ENCODE data around the gene SERINC3. TPM values are rescaled to one million over a fixed set of nuclear protein-coding genes. Genes with fewer than 3 reads are reported as not detected.
A peak's percentile ranks its signal among the peaks of the same experiment; 100 is the strongest.

The SERINC3 gene
- total and polyA plus RNA-seq, 2 of the 8 experiments (the other 6 are each of a cell fraction or from before 2014, with no cell fraction given) = 47.2 to 66.0 TPM

GRCh38 chr20:44528309-44528708 lies 6.4 kb upstream of the SERINC3 start:
- H3K23me2 ChIP-seq (ENCODE audit: low read depth, low read length) = peaks cover 6% of the 10 kb centered on the region; the same call in 1 of the 2 replicates
- DNase-seq (ENCODE audit: low read depth in 1 of 2, low spot score in 2 of 2) (no peak), FAIRE-seq (no peak)
- H2BK15ac ChIP-seq (ENCODE audit: low read length) = 0 out of 2 replicates have a peak overlapping the region, but pooled peaks have one; percentile 61
- no peaks in the 10 kb centered on the region; a peak in 1 of 4 replicates for H3K9me3 ChIP-seq (ENCODE audit: insufficient read depth in 2 of 2, low read depth in 1 of 2, low read length in 1 of 2)
- CTCF ChIA-PET (ENCODE audit: partially characterized antibody) = interaction anchor here (1.0 kb wide), 1 partner anchor 10 kb away, joined by 3 read pairs; no protein-coding TSS in a partner anchor
- no peak overlapping the region for H2BK120ac ChIP-seq (replicated peaks; ENCODE audit: low read depth, low read length)
- H3K9ac ChIP-seq (replicated peaks in 1 of 4; ENCODE audit: extremely low read depth in 1 of 4, low read depth in 3 of 4, low read length in 3 of 4) = no peak overlapping the region
- H3K36me3 ChIP-seq (ENCODE audit: control insufficient read depth in 2 of 4, insufficient read depth in 4 of 4, low read length in 3 of 4) = no peaks in the 10 kb centered on the region
- no peak overlapping the region for H3K4me2 ChIP-seq (ENCODE audit: insufficient read depth in 1 of 2, low read depth in 2 of 2, low read length in 2 of 2)
- H2AK5ac ChIP-seq (ENCODE audit: low read depth, low read length) = 0 out of 2 replicates have a peak overlapping the region, but pooled peaks have one; percentile 13
- H4K91ac ChIP-seq (replicated peaks; ENCODE audit: insufficient read length, low read length) = no peak overlapping the region
- H2BK5ac ChIP-seq (ENCODE audit: low read depth, low read length) = no peak overlapping the region
- H4K20me1 ChIP-seq (replicated peaks in 1 of 2; ENCODE audit: control insufficient read depth in 1 of 2, insufficient read depth in 2 of 2, low read length in 2 of 2) = no peaks in the 10 kb centered on the region
- POLR2A ChIA-PET (ENCODE audit: partially characterized antibody) = no interaction called here
- H3K79me2 ChIP-seq (ENCODE audit: control insufficient read depth in 1 of 2, insufficient read depth in 2 of 2, low read length in 2 of 2) = no peaks in the 10 kb centered on the region
- no peak overlapping the region for H4K8ac ChIP-seq (ENCODE audit: extremely low read depth, insufficient read depth, low read length)
- no peaks in the 10 kb centered on the region; the same call in 1 of the 2 replicates for H3K79me1 ChIP-seq (ENCODE audit: low read depth, low read length)
- H3K4ac ChIP-seq (replicated peaks; ENCODE audit: insufficient read length, low read depth, low read length) = no peak overlapping the region
- H3K18ac ChIP-seq (ENCODE audit: extremely low read depth, low read length) = no peak overlapping the region
- H3K27me3 ChIP-seq (replicated peaks in 1 of 4; ENCODE audit: control insufficient read depth in 3 of 4, extremely low read depth in 1 of 4, insufficient read depth in 3 of 4, low read length in 3 of 4) = no peaks in the 10 kb centered on the region
- TF ChIP-seq CHD2 (IDR thresholded peaks at IDR 0.05; ENCODE audit: low read length) = no peak
- no peak for TF ChIP-seq RAD21 (IDR thresholded peaks at IDR 0.05 in 1 of 2, conservative IDR thresholded peaks at IDR 0.05 in 1 of 2; ENCODE audit: low read depth in 2 of 2, low read length in 2 of 2)
- TF ChIP-seq CTBP2 (IDR thresholded peaks at IDR 0.05; ENCODE audit: borderline replicate concordance, insufficient read depth, insufficient read length, low read length) = no peak
- no peak for TF ChIP-seq SIX5 (IDR thresholded peaks at IDR 0.05; ENCODE audit: low read depth, low read length)
- no peak for TF ChIP-seq POU5F1 (IDR thresholded peaks at IDR 0.05; ENCODE audit: low read depth, low read length)
- no peak for TF ChIP-seq SUZ12 (IDR thresholded peaks at IDR 0.05; ENCODE audit: low read length)
- TF ChIP-seq SAP30 (IDR thresholded peaks at IDR 0.05; ENCODE audit: insufficient read depth, insufficient replicate concordance, low read length) = no peak
- no peak for TF ChIP-seq EGR1 (IDR thresholded peaks at IDR 0.05; ENCODE audit: borderline replicate concordance, low read depth, low read length)
- no peak for TF ChIP-seq MAFK (IDR thresholded peaks at IDR 0.05; ENCODE audit: low read depth, low read length)
- no peak for TF ChIP-seq PHF8 (conservative IDR thresholded peaks at IDR 0.05; ENCODE audit: low read depth, low read length)
- no peak for TF ChIP-seq BRCA1 (IDR thresholded peaks at IDR 0.05; ENCODE audit: low read depth, low read length)
- no peak for TF ChIP-seq TAF7 (optimal IDR thresholded peaks at IDR 0.05; ENCODE audit: borderline replicate concordance, low read depth, low read length)
- peak overlapping the region; percentile 17; the same call in 1 of the 2 replicates for H2BK12ac ChIP-seq (ENCODE audit: low read depth, low read length)
- no peak overlapping the region for H3K56ac ChIP-seq (replicated peaks; ENCODE audit: insufficient read length, low read depth, low read length)
- H3K4me1 ChIP-seq (replicated peaks in 1 of 4; ENCODE audit: control insufficient read depth in 3 of 4, insufficient read depth in 4 of 4, low read length in 3 of 4) = peaks cover 0 to 10% (median 4%) of the 10 kb centered on the region in 4 experiments; a peak in 3 of 7 replicates
- no peak overlapping the region for H2AFZ ChIP-seq (ENCODE audit: low read length)
- no peak overlapping the region for H3K27ac ChIP-seq (ENCODE audit: low read depth, low read length)
- H2BK20ac ChIP-seq (ENCODE audit: low read length) = no peak overlapping the region
- H3K23ac ChIP-seq (ENCODE audit: insufficient read length) = no peak overlapping the region
- 79% methylated on average over 6 of the region's 6 CpGs; no CpG with 5 or more reads in 1 of the 2 experiments for WGBS, 2 experiments (ENCODE audit: extremely low coverage in 1 of 2, insufficient coverage in 1 of 2, insufficient read length in 1 of 2, insufficient replicate concordance in 2 of 2, low coverage in 1 of 2, low lambda C conversion rate in 2 of 2, missing lambda C conversion rate in 1 of 2)
- no peak overlapping the region for H3K4me3 ChIP-seq (ENCODE audit: extremely low read depth in 1 of 4, insufficient read depth in 2 of 4, low read depth in 3 of 4, low read length in 4 of 4)
- H3K14ac ChIP-seq (ENCODE audit: insufficient read length) = no peak overlapping the region
- no peak overlapping the region for H4K5ac ChIP-seq (ENCODE audit: insufficient read length, low read depth, low read length)
